Peyer's patch (tissue), 4 donors: ENCODE results near the gene TMEM123. TPM values are rescaled to one million over a fixed set of nuclear protein-coding genes. Genes with fewer than 3 reads are reported as not detected.

Experiments
- DNase-seq, 3 donors: peaks; one replicate each; pipeline ENCODE4 v3.0.0-alpha.2; 2017 to 2019
- H3K27ac ChIP-seq, 4 donors: fragments of 200-600 bp; sonication (generic); one replicate each; pipeline ENCODE4 v1.5.1; 2016 to 2019
- H3K27me3 ChIP-seq, 2 donors: fragments of 200-600 bp; sonication (generic); one replicate each; pipeline ENCODE4 v1.5.1; 2019
- H3K36me3 ChIP-seq, 3 donors: fragments of 200-600 bp; sonication (generic); one replicate each; pipeline ENCODE4 v1.5.1; 2016 to 2019
- H3K4me1 ChIP-seq, 4 donors: fragments of 200-600 bp; sonication (generic); one replicate each; pipeline ENCODE4 v1.5.1; 2016 to 2019
- H3K4me3 ChIP-seq, 4 donors: fragments of 200-600 bp; sonication (generic); 1 replicate in 3 of 4; 2 replicates in 1 of 4; pipeline ENCODE4 v1.5.1; 2016 to 2019; ENCODE audit warnings: mild to moderate bottlenecking in 1 of 4
- H3K9me3 ChIP-seq, 4 donors: fragments of 200-600 bp; sonication (generic); one replicate each; pipeline ENCODE4 v1.5.1; 2016 to 2019; ENCODE audit warnings: mild to moderate bottlenecking in 1 of 4
- CTCF ChIP-seq, 6 experiments: fragments of 450-650 bp in 4 of 6; fragments of 200-600 bp in 2 of 6; sonication (generic) in 1 of 6; IDR thresholded peaks; one replicate each; pipeline ENCODE4 v1.5.1; 2017 to 2019; ENCODE audit warnings: antibody characterized with exemption in 6 of 6, mild to moderate bottlenecking in 3 of 6, moderate library complexity in 1 of 6
- POLR2A ChIP-seq, 2 donors: fragments of 450-650 bp; IDR thresholded peaks; one replicate each; pipeline ENCODE4 v1.5.1; 2017; ENCODE audit warnings: antibody characterized with exemption in 2 of 2, mild to moderate bottlenecking in 2 of 2, moderate library complexity in 2 of 2
- total RNA-seq, 4 donors: library from RNA; depleted of rRNA; stranded (reverse); fragments of >200 nt; gene quantifications; one replicate each; pipeline ENCODE4 v1.1.0, GENCODE V29; 2016

The TMEM123 gene
- total RNA-seq, 4 donors from 2014 or later = 36.1 to 78.4 (median 54.5) TPM

DNA sequence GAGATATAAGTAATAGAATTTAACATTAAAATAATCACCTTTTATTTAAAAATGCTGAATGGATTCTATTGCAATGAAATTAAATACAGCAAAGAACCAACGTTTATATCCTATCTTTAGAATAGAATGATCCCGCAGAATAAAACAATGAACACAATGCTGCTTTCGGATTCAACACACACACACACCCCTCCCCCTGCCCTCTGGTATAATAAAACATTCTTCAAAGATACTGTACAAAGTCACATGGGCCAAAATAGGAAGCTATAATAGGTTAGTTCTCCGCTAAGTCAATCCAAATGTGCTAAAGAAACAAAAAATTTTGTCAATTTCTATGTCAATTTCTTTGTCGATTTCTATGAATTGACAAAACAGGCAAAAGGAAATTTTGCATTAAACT, 47.1 kb downstream of the TMEM123 start:
- no peaks in the 10 kb centered on the region for H3K27me3 ChIP-seq
- H3K4me3 ChIP-seq = no peak overlapping the region
- H3K9me3 ChIP-seq = no peaks in the 10 kb centered on the region
- TF ChIP-seq POLR2A (IDR thresholded peaks at IDR 0.05) (no peak), CTCF (IDR thresholded peaks at IDR 0.05) (no peak)
- H3K27ac ChIP-seq = no peak overlapping the region
- H3K4me1 ChIP-seq = no peaks in the 10 kb centered on the region
- DNase-seq = no peak
- H3K36me3 ChIP-seq = peaks cover 0 to 14% (median 0%) of the 10 kb centered on the region in 3 donors

DNA sequence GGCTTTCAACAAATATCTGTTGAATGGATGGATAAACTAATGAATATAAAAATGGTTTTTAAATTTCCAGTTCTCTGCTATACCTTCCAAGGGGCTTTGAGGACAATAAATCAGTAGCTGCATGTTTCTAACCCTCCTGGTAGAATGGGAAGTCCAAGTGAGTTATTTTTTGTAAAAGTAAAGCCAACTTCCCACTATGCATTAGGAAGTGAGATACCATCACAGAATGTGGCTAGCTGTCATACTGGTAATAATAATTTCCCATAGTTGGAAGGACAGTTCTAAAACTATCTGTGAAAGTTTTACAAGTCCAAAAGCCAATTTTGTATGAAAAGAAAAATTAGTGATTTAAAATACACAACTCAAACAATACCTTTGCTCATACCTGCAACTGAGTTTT, 50.0 kb downstream of the TMEM123 start:
- no peak for TF ChIP-seq CTCF (IDR thresholded peaks at IDR 0.05)

GRCh38 chr11:102401905-102402304, 50.7 kb downstream of the TMEM123 start:
- TF ChIP-seq CTCF (IDR thresholded peaks at IDR 0.05) = no peak
- TF ChIP-seq POLR2A (IDR thresholded peaks at IDR 0.05) = no peak
- Histone ChIP-seq H3K4me1 (no peaks in the 10 kb centered on the region), H3K27me3 (no peaks in the 10 kb centered on the region), H3K9me3 (no peaks in the 10 kb centered on the region), H3K36me3 (peaks cover 0 to 44% (median 0%) of the 10 kb centered on the region in 3 donors), H3K27ac (no peak overlapping the region), H3K4me3 (no peak overlapping the region)
- no peak for DNase-seq

More for the DNA sequence above, 50.0 kb downstream of the TMEM123 start:
- Histone ChIP-seq H3K36me3 (peaks cover 0 to 43% (median 0%) of the 10 kb centered on the region in 3 donors), H3K9me3 (no peaks in the 10 kb centered on the region), H3K4me3 (no peak overlapping the region), H3K27ac (no peak overlapping the region), H3K27me3 (no peaks in the 10 kb centered on the region), H3K4me1 (no peaks in the 10 kb centered on the region)
- no peak for DNase-seq

- Histone ChIP-seq H3K27me3 (no peaks in the 10 kb centered on the region), H3K4me3 (no peak overlapping the region), H3K27ac (no peak overlapping the region), H3K36me3 (peaks cover 0 to 50% (median 0%) of the 10 kb centered on the region in 3 donors), H3K4me1 (no peaks in the 10 kb centered on the region), H3K9me3 (no peaks in the 10 kb centered on the region)
- TF ChIP-seq POLR2A (IDR thresholded peaks at IDR 0.05) = no peak
- DNase-seq = no peak
These were observed 52.0 kb downstream of the TMEM123 start for GRCh38 chr11:102400603-102401002.

- Histone ChIP-seq H3K4me1 (no peaks in the 10 kb centered on the region), H3K27me3 (no peaks in the 10 kb centered on the region), H3K36me3 (peaks cover 0 to 55% (median 0%) of the 10 kb centered on the region in 3 donors), H3K4me3 (no peak overlapping the region), H3K9me3 (no peaks in the 10 kb centered on the region), H3K27ac (no peak overlapping the region)
- TF ChIP-seq POLR2A (IDR thresholded peaks at IDR 0.05) (no peak), CTCF (IDR thresholded peaks at IDR 0.05) (no peak)
- no peak for DNase-seq
These were observed 53.4 kb downstream of the TMEM123 start for GRCh38 chr11:102399189-102399588.

GRCh38 chr11:102398297-102398696, 54.3 kb downstream of the TMEM123 start:
- Histone ChIP-seq H3K27me3 (no peaks in the 10 kb centered on the region), H3K4me3 (no peak overlapping the region), H3K27ac (no peak overlapping the region), H3K36me3 (peaks cover 0 to 64% (median 0%) of the 10 kb centered on the region in 3 donors), H3K9me3 (no peaks in the 10 kb centered on the region), H3K4me1 (no peaks in the 10 kb centered on the region)
- TF ChIP-seq CTCF (IDR thresholded peaks at IDR 0.05) (no peak), POLR2A (IDR thresholded peaks at IDR 0.05) (no peak)
- DNase-seq = no peak
